NCI-H1694 treated with DMSO at 0.1 percent for 48 hours (cell line): ENCODE results near the gene CASKIN1.
"Not testable (repeated sequence)": the region's sequence is repeated elsewhere in the genome, so short reads cannot be mapped to it uniquely, and the experiment has no call there.

Experiments used
- DNase-seq: peaks from one replicate; lab custom pipeline; 2025; lab: John Stamatoyannopoulos, UW

CASKIN1 gene

DNA sequence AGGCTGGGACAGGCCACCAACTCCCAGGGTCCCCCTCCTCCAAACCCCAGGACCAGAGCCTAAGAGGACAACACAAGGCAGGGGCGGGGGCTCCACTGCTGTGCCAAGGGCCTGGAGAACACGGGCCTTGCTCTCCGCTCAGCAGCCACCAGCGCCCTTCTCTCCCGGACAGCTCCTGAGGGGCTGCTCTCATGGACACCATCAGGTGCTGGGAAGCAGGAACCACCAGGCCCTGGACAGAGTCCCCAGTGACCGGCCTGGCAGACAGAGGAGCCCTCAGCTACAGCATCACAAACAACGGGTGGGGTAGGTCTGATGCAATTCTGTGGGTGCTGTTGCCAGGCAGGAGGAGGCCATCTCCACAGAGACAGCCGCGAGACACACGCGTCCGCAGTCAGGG lies 62.6 kb downstream of the CASKIN1 start:
- not testable (repeated sequence) for DNase-seq

DNA sequence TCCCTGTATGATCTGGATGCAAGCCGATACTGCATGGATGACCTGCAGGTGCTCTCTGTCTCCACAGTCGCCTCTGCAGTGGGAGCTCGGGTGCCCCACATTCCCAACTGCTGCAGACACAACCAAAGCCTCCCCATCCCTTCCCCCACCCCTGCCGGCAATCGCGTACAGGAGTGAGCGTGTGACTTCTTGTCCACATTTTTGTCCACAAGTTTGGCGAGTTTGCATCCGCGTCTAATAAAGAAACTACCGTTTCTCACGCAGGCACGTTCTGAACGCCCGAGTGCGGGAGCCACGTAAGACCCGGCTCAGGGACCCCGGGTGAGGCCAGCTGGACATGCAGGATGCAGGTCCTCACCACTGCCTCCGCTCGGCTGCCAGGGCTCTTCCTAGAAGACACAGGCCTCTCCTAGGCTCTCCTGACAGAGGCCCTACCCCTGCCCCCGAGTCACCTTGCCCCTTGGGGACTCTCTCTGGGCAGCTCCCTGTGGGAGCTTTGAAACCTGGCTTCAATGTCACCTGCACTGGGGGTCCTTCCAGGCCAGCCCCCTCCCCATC lies 66.4 kb downstream of the CASKIN1 start:
- DNase-seq = not testable (repeated sequence)

DNA sequence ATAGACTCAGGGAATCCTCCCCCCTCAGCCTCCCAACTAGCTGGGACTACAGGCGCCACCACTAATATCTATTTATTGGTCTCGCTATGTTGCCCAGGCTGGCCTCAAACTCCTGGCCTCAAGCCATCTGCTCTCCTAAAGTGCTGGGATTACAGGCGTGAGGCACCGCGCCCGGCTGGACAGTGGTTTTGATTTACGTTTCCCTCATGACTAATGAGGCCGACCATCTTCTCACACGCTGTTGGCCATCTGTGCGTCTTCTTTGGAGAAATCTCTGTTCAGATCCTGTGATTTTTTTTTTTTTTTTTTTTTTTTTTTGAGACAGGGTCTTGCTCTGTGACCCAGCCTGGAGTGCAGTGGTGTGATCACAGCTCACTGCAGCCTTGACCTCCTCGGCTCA lies 67.2 kb downstream of the CASKIN1 start:
- DNase-seq = not testable (repeated sequence)

DNA sequence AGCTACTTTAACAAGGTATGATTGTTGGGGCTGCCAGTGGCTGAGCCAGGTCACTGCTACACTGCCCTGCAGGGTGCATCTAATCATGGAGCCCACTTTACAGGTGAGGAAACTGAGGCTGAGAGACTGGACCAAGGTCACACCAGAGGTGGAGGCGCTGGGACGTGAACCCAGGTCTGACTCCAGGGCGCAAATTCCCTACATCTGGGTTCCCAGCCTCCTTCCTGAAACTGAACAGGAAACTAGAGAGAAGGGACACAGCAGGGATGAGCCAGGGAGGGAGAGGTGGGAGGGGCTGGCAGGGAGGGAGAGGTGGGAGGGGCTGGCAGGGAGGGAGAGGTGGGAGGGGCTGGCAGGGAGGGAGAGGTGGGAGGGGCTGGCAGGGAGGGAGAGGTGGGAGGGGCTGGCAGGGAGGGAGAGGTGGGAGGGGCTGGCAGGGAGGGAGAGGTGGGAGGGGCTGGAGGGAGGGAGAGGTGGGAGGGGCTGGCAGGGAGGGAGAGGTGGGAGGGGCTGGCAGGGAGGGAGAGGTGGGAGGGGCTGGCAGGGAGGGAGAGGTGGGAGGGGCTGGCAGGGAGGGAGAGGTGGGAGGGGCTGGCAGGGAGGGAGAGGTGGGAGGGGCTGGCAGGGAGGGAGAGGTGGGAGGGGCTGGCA lies 68.7 kb downstream of the CASKIN1 start:
- not testable (repeated sequence) for DNase-seq
